ENCODE measurements around the gene SLC10A1.
A peak's percentile ranks its signal among the peaks of the same experiment; 100 is the strongest.

SLC10A1 gene

GRCh38 chr14:69807192-69807591, 10.2 kb upstream of the SLC10A1 start:
- DNase-seq = no peak

GRCh38 chr14:69804902-69805301, 7.9 kb upstream of the SLC10A1 start:
- DNase-seq = no peak

- peak; percentile 16 for DNase-seq
Measured at GRCh38 chr14:69803753-69804152, 6.7 kb upstream of the SLC10A1 start.

- DNase-seq = no peak
Measured at GRCh38 chr14:69798339-69798735, 1.3 kb upstream of the SLC10A1 start.

- DNase-seq = no peak
Measured at GRCh38 chr14:69797573-69798338, 715 bp upstream of the SLC10A1 start.

- no peak for DNase-seq
Measured at GRCh38 chr14:69795691-69796090, 1.4 kb downstream of the SLC10A1 start.

- no peak for DNase-seq
Measured at GRCh38 chr14:69794791-69795190, 2.2 kb downstream of the SLC10A1 start.

- DNase-seq = no peak
Measured at GRCh38 chr14:69792887-69793421, 4.1 kb downstream of the SLC10A1 start.

- no peak for DNase-seq
Measured at GRCh38 chr14:69789118-69789640, 7.9 kb downstream of the SLC10A1 start.

- no peak for DNase-seq
Measured at GRCh38 chr14:69786603-69787002, 10.4 kb downstream of the SLC10A1 start.

- no peak for DNase-seq
Measured at GRCh38 chr14:69784942-69785341, 12.1 kb downstream of the SLC10A1 start.

- DNase-seq = no peak
Measured at GRCh38 chr14:69780952-69781351, 16.1 kb downstream of the SLC10A1 start.

GRCh38 chr14:69780092-69780491, 16.9 kb downstream of the SLC10A1 start:
- DNase-seq = no peak

GRCh38 chr14:69779088-69779487, 18.0 kb downstream of the SLC10A1 start:
- DNase-seq = no peak

- DNase-seq = no peak
Measured at GRCh38 chr14:69776875-69777453, 20.1 kb downstream of the SLC10A1 start.

- DNase-seq = no peak
Measured at GRCh38 chr14:69775012-69775411, 22.0 kb downstream of the SLC10A1 start.

- DNase-seq = no peak
Measured at GRCh38 chr14:69773571-69774276, 23.3 kb downstream of the SLC10A1 start.

- no peak for DNase-seq
Measured at GRCh38 chr14:69772082-69773017, 24.7 kb downstream of the SLC10A1 start.

GRCh38 chr14:69771136-69771535, 25.9 kb downstream of the SLC10A1 start:
- no peak for DNase-seq

- DNase-seq = no peak
Measured at GRCh38 chr14:69770559-69770958, 26.5 kb downstream of the SLC10A1 start.

- no peak for DNase-seq
Measured at GRCh38 chr14:69769623-69770022, 27.4 kb downstream of the SLC10A1 start.

- no peak for DNase-seq
Measured at GRCh38 chr14:69768873-69769272, 28.2 kb downstream of the SLC10A1 start.
